Ectodermal cell (in vitro differentiated cells): ENCODE data around the gene FLNA.
"Not testable (repeated sequence)": the region's sequence is repeated elsewhere in the genome, so short reads cannot be mapped to it uniquely, and the experiment has no call there.

Experiments used
- H3K27ac ChIP-seq: 2 replicates; pipeline ENCODE4 v1.7.0; 2013; ENCODE audit warnings: mild to moderate bottlenecking, low read depth, low read length; ENCODE audit not compliant: insufficient read depth, poor library complexity, severe bottlenecking
- H3K27me3 ChIP-seq: 2 replicates; pipeline ENCODE4 v1.7.0; 2013; ENCODE audit warnings: mild to moderate bottlenecking, low read length; ENCODE audit not compliant: insufficient read depth, control insufficient read depth, poor library complexity, severe bottlenecking
- H3K36me3 ChIP-seq: one replicate; pipeline ENCODE4 v1.7.0; 2013; ENCODE audit warnings: low read length; ENCODE audit not compliant: control insufficient read depth, insufficient read depth
- H3K4me1 ChIP-seq: one replicate; pipeline ENCODE4 v1.7.0; 2013; ENCODE audit warnings: low read length; ENCODE audit not compliant: control insufficient read depth, insufficient read depth
- H3K4me3 ChIP-seq: 2 replicates; pipeline ENCODE4 v1.7.0; 2013; ENCODE audit warnings: low read depth, low read length, control low read depth; ENCODE audit not compliant: insufficient read depth
- H3K9me3 ChIP-seq: 2 replicates; pipeline ENCODE4 v1.7.0; 2013; ENCODE audit warnings: mild to moderate bottlenecking, low read length, moderate library complexity; ENCODE audit not compliant: control insufficient read depth
- WGBS, 2 experiments: methylation state at CpG; one replicate each; pipeline ENCODE4 v1.1.7; 2013; ENCODE audit warnings: missing lambda C conversion rate in 2 of 2; 5-methylcytosine and 5-hydroxymethylcytosine counted together

FLNA gene

GRCh38 chrX:154341399-154342298 lies 32.8 kb downstream of the FLNA start:
- H3K9me3 ChIP-seq, H3K36me3 ChIP-seq, H3K4me1 ChIP-seq, H3K4me3 ChIP-seq, H3K27ac ChIP-seq, H3K27me3 ChIP-seq: not testable (repeated sequence)
- WGBS, 2 experiments = 0 to 2% methylated on average over 10 to 12 of the region's 115 CpGs

GRCh38 chrX:154334496-154334895 lies 39.9 kb downstream of the FLNA start:
- H3K27ac ChIP-seq = no peak overlapping the region
- no peaks in the 10 kb centered on the region for H3K9me3 ChIP-seq
- H3K36me3 ChIP-seq = no peaks in the 10 kb centered on the region
- H3K4me1 ChIP-seq = no peaks in the 10 kb centered on the region
- 76 to 83% methylated on average over 10 of the region's 10 CpGs for WGBS, 2 experiments
- no peaks in the 10 kb centered on the region for H3K27me3 ChIP-seq
- no peak overlapping the region for H3K4me3 ChIP-seq

- H3K4me1 ChIP-seq = no peaks in the 10 kb centered on the region
- H3K4me3 ChIP-seq = no peak overlapping the region
- 90 to 92% methylated on average over 6 of the region's 6 CpGs for WGBS, 2 experiments
- H3K27me3 ChIP-seq = no peaks in the 10 kb centered on the region
- no peak overlapping the region for H3K27ac ChIP-seq
- H3K36me3 ChIP-seq = no peaks in the 10 kb centered on the region
- no peaks in the 10 kb centered on the region for H3K9me3 ChIP-seq
Measured at GRCh38 chrX:154333837-154334271, 40.6 kb downstream of the FLNA start.

GRCh38 chrX:154333116-154333515 lies 41.3 kb downstream of the FLNA start:
- Histone ChIP-seq H3K4me3 (no peak overlapping the region), H3K27ac (no peak overlapping the region), H3K27me3 (no peaks in the 10 kb centered on the region), H3K9me3 (no peaks in the 10 kb centered on the region), H3K4me1 (no peaks in the 10 kb centered on the region), H3K36me3 (no peaks in the 10 kb centered on the region)
- 95 to 97% methylated on average over 9 of the region's 9 CpGs for WGBS, 2 experiments

GRCh38 chrX:154332561-154332960 lies 41.9 kb downstream of the FLNA start:
- Histone ChIP-seq H3K27ac (no peak overlapping the region), H3K4me3 (no peak overlapping the region), H3K27me3 (no peaks in the 10 kb centered on the region), H3K4me1 (no peaks in the 10 kb centered on the region), H3K36me3 (no peaks in the 10 kb centered on the region), H3K9me3 (no peaks in the 10 kb centered on the region)
- 94 to 97% methylated on average over 29 of the region's 29 CpGs for WGBS, 2 experiments

- no peaks in the 10 kb centered on the region for H3K9me3 ChIP-seq
- H3K4me1 ChIP-seq = no peaks in the 10 kb centered on the region
- H3K36me3 ChIP-seq = no peaks in the 10 kb centered on the region
- no peak overlapping the region for H3K27ac ChIP-seq
- no peaks in the 10 kb centered on the region for H3K27me3 ChIP-seq
- WGBS, 2 experiments = 41 to 46% methylated on average over 10 of the region's 10 CpGs
- H3K4me3 ChIP-seq = no peak overlapping the region
Measured at GRCh38 chrX:154329294-154329693, 45.1 kb downstream of the FLNA start.

GRCh38 chrX:154328646-154329045 lies 45.8 kb downstream of the FLNA start:
- Histone ChIP-seq H3K4me1 (no peaks in the 10 kb centered on the region), H3K9me3 (no peaks in the 10 kb centered on the region), H3K36me3 (no peaks in the 10 kb centered on the region), H3K27ac (no peak overlapping the region), H3K4me3 (no peak overlapping the region), H3K27me3 (no peaks in the 10 kb centered on the region)
- WGBS, 2 experiments = 92 to 93% methylated on average over 5 of the region's 5 CpGs

GRCh38 chrX:154327038-154327820 lies 47.2 kb downstream of the FLNA start:
- Histone ChIP-seq H3K27ac (no peak overlapping the region), H3K4me3 (no peak overlapping the region), H3K9me3 (no peaks in the 10 kb centered on the region), H3K27me3 (no peaks in the 10 kb centered on the region), H3K4me1 (no peaks in the 10 kb centered on the region), H3K36me3 (no peaks in the 10 kb centered on the region)
- WGBS, 2 experiments = 84 to 87% methylated on average over 11 of the region's 11 CpGs

- H3K4me3 ChIP-seq = no peak overlapping the region
- no peaks in the 10 kb centered on the region for H3K36me3 ChIP-seq
- H3K27me3 ChIP-seq = no peaks in the 10 kb centered on the region
- H3K9me3 ChIP-seq = no peaks in the 10 kb centered on the region
- H3K27ac ChIP-seq = no peak overlapping the region
- 87 to 92% methylated on average over 7 to 8 of the region's 8 CpGs for WGBS, 2 experiments
- no peaks in the 10 kb centered on the region for H3K4me1 ChIP-seq
Measured at GRCh38 chrX:154325541-154325940, 48.9 kb downstream of the FLNA start.

- Histone ChIP-seq H3K36me3 (no peaks in the 10 kb centered on the region), H3K4me1 (no peaks in the 10 kb centered on the region), H3K9me3 (no peaks in the 10 kb centered on the region), H3K27me3 (no peaks in the 10 kb centered on the region), H3K27ac (no peak overlapping the region), H3K4me3 (no peak overlapping the region)
- 71 to 76% methylated on average over 7 of the region's 7 CpGs for WGBS, 2 experiments
Measured at GRCh38 chrX:154323537-154323936, 50.9 kb downstream of the FLNA start.
